Right lobe of liver (tissue), 6 donors: ENCODE data around the gene CD300LB. TPM values are rescaled to one million over a fixed set of nuclear protein-coding genes. Genes with fewer than 3 reads are reported as not detected.
"Not testable (repeated sequence)": the region's sequence is repeated elsewhere in the genome, so short reads cannot be mapped to it uniquely, and the experiment has no call there.

Source experiments
- ATAC-seq, 4 donors: fragments of 200-7000 bp; cut with Tn5 transposase; one replicate each; pipeline ENCODE4 v1.9.1; 2020; ENCODE audit warnings: mild to moderate bottlenecking in 4 of 4, moderate library complexity in 4 of 4
- DNase-seq, 3 donors: peaks; one replicate each; pipeline ENCODE4 v3.0.0-alpha.2; 2020
- H3K27ac ChIP-seq, 3 donors: fragments of 200-600 bp; one replicate each; pipeline ENCODE4 v1.8.0; 2022
- H3K27me3 ChIP-seq, 2 donors: fragments of 200-600 bp; one replicate each; pipeline ENCODE4 v1.8.0; 2022
- H3K36me3 ChIP-seq, 4 donors: fragments of 200-600 bp; sonication (generic) in 1 of 4; one replicate each; pipeline versions ENCODE4 v1.5.1 to v1.8.0; 2017 to 2022; ENCODE audit warnings: control low read depth in 1 of 4
- H3K4me1 ChIP-seq, 4 donors: fragments of 200-600 bp; sonication (generic) in 1 of 4; one replicate each; pipeline versions ENCODE4 v1.5.1 to v1.8.0; 2017 to 2022; ENCODE audit warnings: control low read depth in 1 of 4
- H3K4me3 ChIP-seq, 3 donors: fragments of 200-600 bp; one replicate each; pipeline ENCODE4 v1.8.0; 2022
- H3K9me3 ChIP-seq, 4 donors: fragments of 200-600 bp; sonication (generic) in 1 of 4; one replicate each; pipeline versions ENCODE4 v1.5.1 to v1.8.0; 2017 to 2022; ENCODE audit warnings: control low read depth in 1 of 4
- CTCF ChIP-seq, 4 donors: fragments of 200-600 bp in 3 of 4; fragments of 450-650 bp in 1 of 4; IDR thresholded peaks; one replicate each; pipeline versions ENCODE4 v1.5.1 to v1.8.0; 2016 to 2022; ENCODE audit warnings: antibody characterized with exemption in 4 of 4, mild to moderate bottlenecking in 2 of 4
- POLR2A ChIP-seq: fragments of 450-650 bp; IDR thresholded peaks from one replicate; pipeline ENCODE4 v1.6.1; 2017; ENCODE audit warnings: antibody characterized with exemption, mild to moderate bottlenecking
- WGBS: methylation state at CpG from one replicate; pipeline ENCODE4 v1.1.6; 2018; ENCODE audit warnings: low coverage, low lambda C conversion rate; ENCODE audit not compliant: insufficient coverage; ENCODE audit errors: missing lambda C conversion rate; 5-methylcytosine and 5-hydroxymethylcytosine counted together
- intact Hi-C, 2 donors: fragments of 100-400 bp; cut with DNase I; formaldehyde crosslinking; loops; one replicate each; pipeline versions ENCODE4 v1.11.2 to v1.14.1; 2022
- total RNA-seq, 6 experiments: library from RNA; depleted of rRNA in 2 of 6; stranded (reverse); fragments of >200 nt in 2 of 6; fragmentation: NEBNext Ultra II Directional in 3 of 6; extraction: Animal tissue kit (Norgen Biotek cat#: 25700) in 3 of 6; gene quantifications; one replicate each; pipeline versions ENCODE4 v1.1.0 to v1.2.4, GENCODE V29; 2016 to 2023
- donor health status: DM: no; HTN: yes; CAD: no.
- donor health status: DM: no; HTN: no; CAD: no.
- donor health status: DM: no; HTN: no; CAD: no.
- donor health status: DM: no; HTN: yes; CAD: no.
- donor health status: DM: no; HTN: yes; CAD: no.

The CD300LB gene
- total RNA-seq, 6 experiments from 2014 or later = 0.07 to 0.33 (median 0.21) TPM

GRCh38 chr17:74522381-74523105, 8.7 kb downstream of the CD300LB start:
- Histone ChIP-seq H3K27ac (peak overlapping the region in 1 of 3 donors; percentile 75), H3K36me3 (no peaks in the 10 kb centered on the region)

GRCh38 chr17:74521701-74522201, 9.5 kb downstream of the CD300LB start:
- H3K27ac ChIP-seq = peak overlapping the region in 2 of 3 donors; percentile 53 to 75
- H3K36me3 ChIP-seq = no peaks in the 10 kb centered on the region
- ATAC-seq = peak; percentile 43 to 53 (median 48)
- TF ChIP-seq POLR2A (no peak), CTCF (IDR thresholded peaks at IDR 0.05) (no peak)
- no peaks in the 10 kb centered on the region for H3K4me1 ChIP-seq
- intact Hi-C loops = no loop called here
- DNase-seq = peak in 1 of 3 donors; percentile 50
- no peaks in the 10 kb centered on the region for H3K27me3 ChIP-seq
- WGBS = 33% methylated on average over 4 of the region's 9 CpGs
- H3K9me3 ChIP-seq = no peaks in the 10 kb centered on the region
- no peak overlapping the region for H3K4me3 ChIP-seq

More at GRCh38 chr17:74522381-74523105, 8.7 kb downstream of the CD300LB start:
- ATAC-seq = no peak
- Histone ChIP-seq H3K27me3 (no peaks in the 10 kb centered on the region), H3K4me3 (no peak overlapping the region), H3K9me3 (no peaks in the 10 kb centered on the region), H3K4me1 (no peaks in the 10 kb centered on the region)
- peak in 1 of 3 donors; percentile 43 for DNase-seq
- TF ChIP-seq CTCF (IDR thresholded peaks at IDR 0.05) = no peak
- no peak for TF ChIP-seq POLR2A
- intact Hi-C loops = no loop called here
- WGBS = 50% methylated on average over 1 of the region's 10 CpGs

GRCh38 chr17:74520790-74521480, 10.3 kb downstream of the CD300LB start:
- peak in 1 of 3 donors; percentile 46 for DNase-seq
- H3K27ac ChIP-seq = peak overlapping the region in 2 of 3 donors; percentile 59 to 75
- WGBS = 68% methylated on average over 14 of the region's 21 CpGs

GRCh38 chr17:74520016-74520434, 11.2 kb downstream of the CD300LB start:
- 48% methylated on average over 3 of the region's 3 CpGs for WGBS
- H3K36me3 ChIP-seq = no peaks in the 10 kb centered on the region
- H3K9me3 ChIP-seq = no peaks in the 10 kb centered on the region
- peak in 3 of 4 donors; percentile 58 to 76 (median 62) for ATAC-seq
- TF ChIP-seq POLR2A = no peak
- H3K4me1 ChIP-seq = no peaks in the 10 kb centered on the region
- H3K27me3 ChIP-seq = no peaks in the 10 kb centered on the region
- DNase-seq = peak in 1 of 3 donors; percentile 49
- H3K27ac ChIP-seq = peak overlapping the region in 2 of 3 donors; percentile 59 to 75
- intact Hi-C loops = no loop called here
- no peak overlapping the region for H3K4me3 ChIP-seq

More at GRCh38 chr17:74520790-74521480, 10.3 kb downstream of the CD300LB start:
- peak; percentile 45 to 60 (median 54) for ATAC-seq
- TF ChIP-seq POLR2A (no peak), CTCF (IDR thresholded peaks at IDR 0.05) (no peak)
- Histone ChIP-seq H3K27me3 (no peaks in the 10 kb centered on the region), H3K36me3 (no peaks in the 10 kb centered on the region), H3K9me3 (no peaks in the 10 kb centered on the region), H3K4me1 (no peaks in the 10 kb centered on the region), H3K4me3 (no peak overlapping the region)
- intact Hi-C loops = no loop called here

GRCh38 chr17:74518413-74518981, 12.8 kb downstream of the CD300LB start:
- WGBS = 62% methylated on average over 6 of the region's 6 CpGs
- H3K9me3 ChIP-seq, ATAC-seq, H3K4me1 ChIP-seq, H3K27me3 ChIP-seq, H3K27ac ChIP-seq, H3K36me3 ChIP-seq, H3K4me3 ChIP-seq, intact Hi-C loops: not testable (repeated sequence)
- peak in 1 of 3 donors; percentile 15 for DNase-seq
